HG02623 (cell line): ENCODE measurements around the gene SNRNP200.

Source experiments
- ATAC-seq: cut with Tn5 transposase; IDR thresholded peaks from one replicate; pipeline ENCODE4 v1.9.1; 2021; ENCODE audit warnings: moderate library complexity; ENCODE audit not compliant: unreplicated experiment

The SNRNP200 gene

DNA sequence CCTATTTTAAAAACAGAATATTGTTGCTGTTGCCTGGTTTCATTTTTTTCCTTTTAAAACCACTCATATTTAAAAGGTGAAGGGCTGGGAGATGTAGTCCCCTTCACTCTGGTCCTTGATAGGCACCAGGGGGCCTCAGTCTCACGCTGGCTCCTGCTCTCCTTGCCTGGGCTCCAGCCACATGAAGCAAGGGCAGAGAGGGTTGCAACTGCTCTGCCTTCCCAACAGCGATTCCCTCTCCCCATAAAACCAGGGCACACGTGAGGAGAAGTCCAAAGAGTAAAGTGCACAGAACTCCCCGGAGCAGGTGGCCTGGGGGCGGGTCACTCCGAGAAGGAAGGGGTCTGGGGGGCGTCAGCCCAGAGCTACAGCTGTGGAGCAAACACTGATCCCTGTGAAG is 52.3 kb downstream of the SNRNP200 start:
- no peak for ATAC-seq

DNA sequence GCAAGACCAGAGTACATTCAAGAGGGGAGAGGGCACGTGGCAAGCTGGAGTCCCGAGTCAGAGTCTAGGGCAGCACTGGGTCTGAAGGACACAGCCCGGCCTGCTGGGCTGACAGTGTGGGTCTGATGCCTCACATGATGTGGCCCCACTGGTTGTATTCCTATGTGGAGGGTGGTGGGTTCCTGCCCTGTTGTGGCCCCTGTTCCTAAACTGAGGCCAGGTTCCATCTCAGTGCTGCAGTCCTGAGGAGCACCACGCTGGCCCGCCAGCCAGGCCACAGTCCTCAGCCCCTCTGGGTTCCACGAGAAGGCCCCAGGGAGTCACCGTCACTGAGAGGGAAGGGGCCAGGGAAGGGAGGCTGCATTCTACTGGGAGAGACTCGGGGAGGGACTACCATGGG is 52.8 kb downstream of the SNRNP200 start:
- no peak for ATAC-seq

DNA sequence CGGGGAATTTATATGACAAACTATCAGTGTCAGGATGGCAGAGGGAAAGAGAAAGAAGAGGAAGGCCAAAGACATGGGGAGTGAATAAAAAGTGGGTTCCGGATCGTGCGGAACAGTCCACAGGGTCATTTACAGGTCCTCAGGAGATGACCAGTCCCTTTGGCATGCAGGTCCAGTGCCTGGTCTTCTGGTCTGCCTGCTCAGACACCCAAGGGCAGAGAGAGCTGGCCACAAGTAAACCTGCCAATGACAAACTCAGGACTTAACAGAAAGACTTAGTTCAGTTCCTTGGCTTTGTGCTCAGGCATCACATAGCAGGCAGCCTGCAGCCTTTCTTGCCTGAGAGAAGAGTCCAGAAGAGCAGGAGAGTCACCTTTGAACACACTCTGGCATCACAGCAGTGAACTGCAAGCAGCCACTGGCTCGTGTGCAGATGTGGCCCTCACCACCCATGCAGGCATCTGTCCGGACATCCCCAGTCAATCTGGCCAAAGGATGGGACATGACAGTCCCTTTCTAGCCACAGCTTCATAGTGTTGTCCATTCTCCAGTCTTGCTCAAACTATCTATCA is 53.5 kb downstream of the SNRNP200 start:
- no peak for ATAC-seq

- ATAC-seq = no peak
Measured at GRCh38 chr2:96250188-96250587, 55.2 kb downstream of the SNRNP200 start.

DNA sequence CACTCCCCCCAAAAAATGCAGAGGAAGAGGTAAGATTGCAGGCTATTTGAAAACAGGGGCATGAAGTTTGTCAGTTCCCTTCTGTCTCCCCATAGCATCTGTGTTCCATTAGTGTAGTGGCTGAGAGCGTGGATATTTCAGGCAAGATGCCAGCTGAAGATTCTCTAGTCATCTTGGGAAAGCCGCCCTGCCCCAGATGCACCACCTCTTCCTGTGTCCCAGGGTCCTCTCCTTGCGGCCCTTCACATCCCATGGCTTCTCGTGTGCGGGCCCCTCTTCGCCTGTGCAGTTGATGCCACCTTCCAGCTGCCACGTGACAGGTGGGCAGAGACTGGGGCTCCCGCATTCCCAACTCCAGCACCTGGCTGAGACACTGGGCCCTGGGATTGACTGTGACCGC is 55.7 kb downstream of the SNRNP200 start:
- no peak for ATAC-seq

- no peak for ATAC-seq
Measured at GRCh38 chr2:96248624-96249023, 56.7 kb downstream of the SNRNP200 start.

DNA sequence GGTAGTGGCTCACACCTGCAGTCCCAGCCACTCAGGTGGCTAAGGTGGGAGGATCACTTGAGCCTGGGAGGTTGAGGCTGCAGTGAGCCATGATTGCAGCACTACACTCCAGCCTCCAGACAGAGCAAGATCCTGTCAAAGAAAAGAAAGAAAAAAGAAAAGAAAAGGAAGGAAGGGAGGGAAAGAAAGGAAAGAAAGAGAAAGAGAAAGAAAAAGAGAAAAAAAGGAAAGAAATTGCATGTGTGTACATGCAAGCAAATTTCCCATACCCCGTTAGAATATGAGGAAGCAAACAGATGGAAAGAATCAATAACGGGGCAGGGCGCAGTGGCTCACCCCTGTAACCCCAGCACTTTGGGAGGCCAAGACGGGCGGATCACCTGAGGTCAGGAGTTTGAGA is 57.5 kb downstream of the SNRNP200 start:
- no peak for ATAC-seq

DNA sequence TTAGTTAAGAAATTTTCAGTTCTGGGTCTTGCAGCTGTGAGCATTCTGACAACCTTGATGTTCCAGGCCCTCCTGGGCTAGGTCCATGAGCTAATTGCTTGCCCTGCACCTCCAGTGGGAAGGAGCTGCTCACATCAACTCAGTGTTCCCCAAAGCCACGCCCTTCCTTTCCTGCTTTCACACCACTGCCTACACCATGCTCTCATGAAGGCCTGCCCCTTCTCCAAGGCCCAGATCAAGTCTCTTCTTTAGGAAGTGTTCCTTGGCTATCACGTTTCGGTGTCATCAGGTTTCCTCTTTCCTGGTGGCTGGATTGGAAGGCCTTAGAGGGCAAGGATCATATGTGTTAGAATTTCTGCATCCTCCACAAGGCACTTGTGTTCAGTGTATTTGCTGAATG is 58.3 kb downstream of the SNRNP200 start:
- ATAC-seq = no peak

- no peak for ATAC-seq
Measured at GRCh38 chr2:96245609-96246390, 59.5 kb downstream of the SNRNP200 start.

- no peak for ATAC-seq
Measured at GRCh38 chr2:96243843-96244242, 61.5 kb downstream of the SNRNP200 start.

DNA sequence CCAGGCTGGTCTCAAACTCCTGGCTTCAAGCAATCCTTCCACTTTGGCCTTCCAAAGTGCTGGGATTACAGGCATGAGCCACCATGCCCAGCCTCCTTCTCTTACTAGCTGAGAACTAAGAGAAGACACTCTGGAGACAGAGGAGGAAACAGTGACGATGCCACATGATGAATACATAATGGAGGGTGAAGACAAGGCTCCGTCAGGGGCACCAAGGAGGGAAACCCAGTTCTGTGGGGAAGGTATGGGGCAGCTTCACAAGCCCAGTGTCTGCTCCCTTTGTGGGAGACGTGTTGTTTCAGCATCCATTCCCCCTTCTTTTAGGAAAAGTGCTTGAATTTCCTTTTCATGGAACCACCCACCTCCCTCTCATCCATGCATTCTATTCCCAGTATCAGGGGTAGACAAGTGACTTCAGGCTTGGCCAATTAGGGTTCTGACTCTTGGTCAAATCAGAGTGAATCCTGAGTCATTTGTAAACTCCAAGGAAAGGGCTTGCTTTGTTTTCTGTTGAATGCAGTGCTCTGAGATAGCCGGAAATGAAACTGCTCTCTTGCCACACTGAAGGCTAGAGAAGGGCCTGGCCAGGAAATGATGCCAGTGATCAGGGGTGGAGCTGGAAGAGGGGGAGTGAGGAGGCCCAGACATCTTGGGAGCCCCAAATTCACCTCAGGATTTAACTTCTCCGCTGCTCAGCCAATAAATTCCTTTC is 63.3 kb downstream of the SNRNP200 start:
- ATAC-seq = peak; percentile 88

DNA sequence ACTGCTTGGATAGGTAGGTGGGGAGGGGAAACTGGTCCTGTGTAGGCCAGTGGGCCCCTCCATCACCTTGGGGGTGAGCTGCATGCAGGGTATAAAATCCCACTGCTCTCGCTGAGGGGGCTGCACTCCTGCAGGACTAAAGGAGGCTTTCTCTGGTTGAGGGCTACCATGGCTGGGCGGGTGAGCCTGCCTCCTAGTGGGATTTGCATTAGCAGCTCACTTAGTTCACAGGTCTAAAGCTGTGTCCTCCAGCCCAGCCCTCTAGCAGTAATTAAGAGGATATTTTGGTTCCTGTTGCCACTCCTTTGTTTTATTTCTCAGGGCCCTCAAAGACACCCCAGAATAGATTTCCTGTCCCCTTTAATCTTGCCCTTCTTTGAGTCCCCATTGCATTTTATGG is 64.1 kb downstream of the SNRNP200 start:
- ATAC-seq = no peak

DNA sequence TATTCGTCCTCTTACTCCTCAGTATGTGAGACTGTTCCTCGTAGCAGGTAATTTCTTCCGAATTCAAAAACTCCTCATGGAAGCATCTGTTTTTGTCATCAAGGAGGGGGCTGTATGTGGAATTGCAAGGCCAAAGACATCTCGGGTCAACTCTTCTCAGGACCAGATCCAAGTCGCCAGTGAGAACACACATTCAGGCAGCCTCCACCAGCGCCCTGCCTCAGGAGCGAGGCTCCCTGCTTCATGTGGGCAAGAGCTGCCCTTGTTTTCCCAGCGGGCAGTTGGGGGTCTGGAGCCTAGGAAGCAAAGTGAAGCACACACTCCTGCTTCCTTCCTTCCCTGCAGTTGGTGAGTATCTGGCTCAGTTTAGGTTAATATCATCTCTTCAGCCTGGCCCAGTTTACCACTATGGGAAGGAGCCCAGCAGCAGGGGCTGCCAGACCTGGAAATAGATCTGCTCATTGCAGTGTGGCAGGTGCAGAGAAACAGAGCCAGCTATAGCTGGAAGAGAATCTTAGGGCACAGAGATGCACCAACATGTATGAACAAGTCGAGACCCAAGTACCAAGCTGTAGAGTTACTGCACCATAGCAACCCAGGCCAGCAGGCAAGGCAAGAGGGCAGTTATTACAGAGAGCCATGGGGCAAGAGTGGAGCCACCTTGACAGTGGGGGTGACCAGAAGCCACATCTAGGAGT is 64.9 kb downstream of the SNRNP200 start:
- no peak for ATAC-seq

GRCh38 chr2:96239745-96240264 is 65.5 kb downstream of the SNRNP200 start:
- ATAC-seq = no peak

DNA sequence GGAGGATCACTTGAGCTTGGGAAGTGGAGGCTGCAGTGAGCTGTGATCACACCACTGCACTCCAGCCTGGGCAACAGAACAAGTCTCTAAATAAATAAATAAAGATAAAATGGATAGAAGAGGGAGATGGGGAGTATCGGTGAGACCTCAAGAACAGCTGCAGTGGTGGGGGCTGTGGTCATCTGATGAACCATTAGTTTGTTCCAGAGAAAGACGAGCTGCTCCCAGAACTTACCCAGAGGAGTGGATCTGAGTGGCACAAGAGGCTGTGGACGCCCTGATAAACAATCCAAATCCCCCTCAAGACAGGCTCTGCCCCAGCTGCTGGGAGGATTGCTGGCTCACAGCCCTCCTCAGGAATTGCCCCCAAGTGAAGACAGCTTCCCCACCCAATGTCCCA is 66.3 kb downstream of the SNRNP200 start:
- no peak for ATAC-seq

- no peak for ATAC-seq
Measured at GRCh38 chr2:96238266-96238665, 67.1 kb downstream of the SNRNP200 start.

DNA sequence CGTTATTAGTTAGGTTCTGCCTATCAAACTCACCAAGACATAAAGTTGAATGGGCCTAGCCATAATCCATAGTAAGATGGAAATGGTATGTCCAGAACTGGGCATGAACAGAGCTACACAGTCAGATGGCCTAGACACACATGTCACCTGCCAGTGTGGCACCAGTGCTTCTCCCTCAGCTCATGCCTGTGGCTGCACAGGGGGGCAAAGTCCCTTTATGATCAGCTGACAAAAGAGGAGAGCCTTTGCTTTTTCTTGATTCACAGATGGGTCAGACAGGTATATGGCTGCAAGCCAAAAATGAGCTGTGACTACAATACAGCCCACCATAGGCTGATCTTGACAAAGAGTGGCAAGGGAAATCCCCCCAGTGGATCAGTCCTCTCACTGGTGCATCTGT is 68.5 kb downstream of the SNRNP200 start:
- ATAC-seq = no peak

GRCh38 chr2:96233880-96234316 is 71.4 kb downstream of the SNRNP200 start:
- no peak for ATAC-seq

DNA sequence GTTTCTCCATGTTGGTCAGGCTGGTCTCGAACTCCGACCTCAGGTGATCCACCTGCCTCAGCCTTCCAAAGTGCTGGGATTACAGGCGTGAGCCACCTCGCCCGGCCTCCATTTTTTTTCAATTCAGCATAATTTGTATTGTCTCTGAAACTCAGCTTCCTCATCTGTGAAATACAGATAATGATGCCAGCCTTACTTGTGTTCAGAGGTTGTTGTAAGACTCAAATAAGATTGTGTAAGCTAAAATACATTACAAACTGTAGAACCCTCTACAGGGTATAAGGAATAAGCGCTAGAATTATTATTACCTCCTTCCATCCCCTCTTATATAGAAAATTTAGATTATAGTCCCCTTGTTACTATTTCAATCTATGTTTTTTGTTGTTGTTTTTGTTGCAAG is 71.9 kb downstream of the SNRNP200 start:
- ATAC-seq = no peak

DNA sequence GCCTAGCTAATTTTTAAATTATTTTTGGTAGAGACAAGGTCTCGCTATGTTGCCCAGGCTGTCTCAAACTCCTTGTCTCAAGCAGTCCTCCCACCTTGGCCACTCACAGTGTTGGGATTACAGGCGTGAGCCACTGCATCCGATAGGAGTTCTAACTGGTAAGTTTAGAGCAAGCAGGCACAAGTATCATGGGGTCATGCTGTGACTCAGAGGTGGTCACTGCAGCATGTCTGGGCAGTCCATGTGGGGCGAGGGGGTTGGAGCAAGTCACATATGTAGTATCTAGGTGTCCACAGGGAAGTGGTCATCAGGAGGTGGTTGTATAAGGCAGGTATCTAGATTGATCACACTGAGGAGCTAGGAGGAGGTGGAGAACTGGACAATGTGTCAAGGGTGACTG is 74.0 kb downstream of the SNRNP200 start:
- ATAC-seq = no peak

DNA sequence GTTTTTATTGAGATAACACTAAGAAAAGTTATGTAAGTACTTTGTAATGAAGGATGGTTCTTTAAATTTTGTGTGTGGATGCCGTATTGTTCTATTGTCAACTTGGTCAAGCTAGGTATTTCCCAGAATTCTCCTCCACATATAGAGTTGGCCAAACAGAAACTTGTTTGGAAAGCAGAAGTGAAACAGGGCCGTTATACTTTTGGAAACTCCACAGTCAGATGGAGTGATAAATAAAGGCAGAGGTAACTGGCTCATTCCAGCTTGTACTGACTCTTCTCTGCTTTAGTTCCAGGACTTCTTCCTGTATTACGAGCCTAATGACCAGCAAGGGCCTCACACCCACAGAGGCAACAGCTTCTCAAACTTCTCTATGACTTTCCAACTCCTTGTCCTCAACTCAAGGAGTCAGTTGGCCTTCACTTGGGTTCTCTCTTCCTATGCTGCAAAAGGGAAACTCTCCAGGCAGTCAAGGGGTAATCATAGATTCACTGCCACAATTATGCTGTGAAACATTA is 80.3 kb downstream of the SNRNP200 start:
- peak; percentile 75 for ATAC-seq
